ENCODE data around the gene HLF.
A peak's percentile ranks its signal among the peaks of the same experiment; 100 is the strongest.

HLF gene

GRCh38 chr17:55292094-55292493, 27.3 kb downstream of the HLF start:
- DNase-seq, result no peak

GRCh38 chr17:55294042-55294751, 29.4 kb downstream of the HLF start:
- DNase-seq, result peak; percentile 65

GRCh38 chr17:55295411-55296170, 30.8 kb downstream of the HLF start:
- peak; percentile 37 for DNase-seq

DNA sequence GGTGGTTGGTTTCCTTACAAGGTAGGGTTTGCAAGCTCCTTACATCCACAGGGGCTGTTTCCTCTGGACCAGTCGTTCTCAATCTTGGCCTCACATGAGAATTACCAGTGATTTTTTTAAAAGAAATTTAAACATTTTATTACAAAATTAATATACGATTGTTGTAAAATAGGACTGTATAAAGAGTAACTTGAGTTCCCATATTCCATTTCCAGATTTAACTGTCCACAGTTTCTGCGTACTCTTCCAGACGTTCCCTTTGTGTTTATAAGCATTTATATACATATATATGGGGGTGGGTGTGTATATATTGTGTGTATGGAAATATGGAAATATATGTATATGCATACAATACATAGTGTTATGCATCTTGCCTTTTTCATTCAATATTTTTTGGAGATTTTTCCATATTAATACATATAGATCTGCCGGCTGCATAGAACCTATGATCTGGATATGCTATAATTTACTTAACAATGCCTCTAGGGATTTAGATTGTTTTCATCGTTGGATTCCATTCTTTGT, 31.5 kb downstream of the HLF start:
- no peak for DNase-seq

GRCh38 chr17:55296699-55297098, 31.9 kb downstream of the HLF start:
- no peak for DNase-seq

DNA sequence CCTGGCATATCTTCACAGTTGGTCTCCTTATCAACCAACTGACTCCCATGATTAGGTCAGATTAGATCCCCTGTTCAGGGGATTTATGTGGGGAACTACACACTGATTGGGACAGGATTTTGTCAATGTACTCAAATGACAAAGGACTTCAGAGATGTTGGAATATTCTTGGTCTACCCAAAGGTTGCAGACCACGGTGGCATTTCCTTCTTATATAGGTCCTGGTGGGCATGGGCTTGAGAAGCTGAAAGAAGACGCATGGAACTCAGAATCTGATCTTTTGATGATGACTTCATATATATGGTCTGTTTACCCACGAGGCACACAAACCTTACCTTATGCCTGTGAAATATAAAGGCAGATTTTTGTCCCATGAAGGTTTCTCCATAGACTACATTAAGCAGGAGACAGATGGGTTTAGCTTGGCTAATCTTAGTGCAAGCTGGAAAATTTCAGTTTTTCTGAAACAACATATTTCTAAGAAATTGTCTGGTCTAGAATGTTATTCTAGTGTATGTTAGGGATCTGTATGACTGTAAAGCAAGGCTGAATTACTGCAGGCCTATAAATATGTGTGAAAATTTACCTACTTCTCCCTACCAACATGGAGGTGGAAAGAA, 33.5 kb downstream of the HLF start:
- no peak for DNase-seq

DNA sequence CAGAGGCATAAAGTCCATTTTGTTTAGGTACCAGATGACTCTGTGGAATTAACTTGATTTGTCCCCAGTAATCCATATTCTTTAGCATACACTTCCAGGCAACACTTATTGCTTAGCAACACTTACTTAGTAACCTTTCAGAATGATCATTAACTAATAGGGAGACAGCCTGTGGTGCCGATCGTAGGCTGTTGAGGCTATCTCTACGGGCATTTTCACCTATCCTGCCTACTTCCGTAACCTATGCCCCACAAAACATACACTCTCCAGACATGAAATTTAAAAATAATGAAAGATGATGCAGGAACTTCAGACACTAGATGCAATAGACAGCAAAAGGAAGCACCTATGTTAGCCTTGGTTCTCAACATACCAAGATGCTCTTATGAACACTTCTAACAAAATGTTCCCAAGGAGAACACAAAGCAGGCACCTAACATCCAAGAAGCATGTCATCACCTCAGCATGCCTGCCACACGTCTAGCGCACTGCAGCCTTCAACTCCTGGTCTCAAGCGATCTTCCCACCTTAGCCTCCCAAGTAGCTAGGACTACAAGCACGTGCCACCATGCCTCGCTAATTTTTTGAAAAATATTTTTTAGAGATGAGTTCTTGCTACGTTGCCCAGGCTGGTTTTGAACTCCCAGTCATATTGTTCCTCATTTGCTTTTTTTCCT, 34.5 kb downstream of the HLF start:
- no peak for DNase-seq

- no peak for DNase-seq
Observed at GRCh38 chr17:55299890-55300289, 35.1 kb downstream of the HLF start.

- no peak for DNase-seq
Observed at GRCh38 chr17:55300479-55301290, 35.9 kb downstream of the HLF start.

DNA sequence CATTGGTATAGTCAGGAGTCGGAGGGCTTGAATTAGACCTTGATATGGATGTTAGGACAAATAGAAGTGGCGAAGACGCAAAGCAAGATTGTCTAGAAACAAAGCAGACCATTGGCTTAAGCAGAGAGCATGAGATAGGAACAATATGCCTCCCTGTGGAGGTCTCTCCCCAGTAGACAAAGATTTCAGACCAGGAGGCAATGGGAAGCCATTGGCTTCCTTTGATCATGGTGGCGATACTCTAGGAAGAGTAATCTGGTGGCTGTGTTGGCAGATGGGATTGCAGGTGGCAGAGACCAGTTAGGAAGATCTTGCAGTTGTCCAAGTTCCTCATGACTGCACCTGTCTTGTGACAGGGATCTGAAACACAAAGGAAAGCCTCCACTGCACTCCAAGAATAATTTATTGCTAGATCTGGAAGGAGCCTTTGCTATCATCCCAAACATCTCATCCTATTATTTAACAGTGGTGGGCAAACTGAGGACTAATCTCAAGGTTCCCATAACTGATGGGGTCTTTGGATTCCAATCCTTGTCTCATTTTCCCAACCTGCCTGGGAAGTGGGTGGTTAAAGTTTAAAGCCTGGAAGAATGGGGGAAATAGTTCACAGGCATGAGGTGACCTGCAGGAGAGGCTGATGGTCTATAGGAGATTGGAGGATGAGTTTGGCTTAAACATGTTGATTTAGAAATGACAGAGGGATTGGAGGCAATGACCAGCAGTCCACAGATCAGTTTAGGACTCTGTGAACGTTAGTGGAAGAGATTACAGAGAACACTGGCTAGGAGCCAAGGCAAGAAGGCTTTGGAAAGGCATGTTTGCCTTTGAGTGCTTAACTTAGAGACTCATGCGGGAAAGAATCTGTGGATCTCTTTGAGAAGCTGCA, 37.0 kb downstream of the HLF start:
- no peak for DNase-seq

GRCh38 chr17:55302407-55302787, 37.6 kb downstream of the HLF start:
- DNase-seq, result no peak

- DNase-seq, result no peak
Observed at GRCh38 chr17:55303008-55303493, 38.3 kb downstream of the HLF start.

GRCh38 chr17:55303701-55304145, 39.0 kb downstream of the HLF start:
- DNase-seq, result no peak

DNA sequence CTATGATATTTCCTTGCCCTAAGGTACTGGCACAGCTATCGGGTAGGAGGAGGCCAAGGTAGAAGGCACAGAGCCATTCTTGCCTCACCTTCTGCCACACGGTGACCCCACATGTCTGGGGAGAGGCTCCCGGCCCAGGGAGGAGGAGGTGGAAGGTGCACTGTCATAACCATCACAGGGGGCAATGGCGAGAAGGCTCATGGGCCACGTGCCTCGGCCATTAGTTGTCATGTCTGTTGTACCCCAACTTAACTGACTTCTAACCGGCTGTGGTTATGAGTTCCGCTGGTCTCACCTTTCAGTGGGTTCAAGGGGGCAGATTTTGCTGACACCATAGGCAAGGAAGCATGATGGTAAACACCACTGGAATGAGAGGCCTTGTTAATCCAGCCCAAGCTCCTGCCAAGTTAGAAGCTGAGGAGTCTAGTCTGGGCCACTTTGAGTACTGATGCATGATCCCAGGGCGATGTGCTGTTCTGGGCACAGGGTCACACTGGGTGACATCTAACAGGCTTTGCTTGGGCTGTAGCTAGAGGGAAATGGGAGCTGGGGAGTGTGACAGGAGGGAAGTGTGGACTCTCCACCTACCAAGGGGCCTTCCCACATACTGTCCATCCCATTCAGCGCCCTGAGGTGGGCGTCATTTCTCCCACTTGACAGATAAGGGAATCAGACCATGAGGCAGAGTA, 39.6 kb downstream of the HLF start:
- no peak for DNase-seq

DNA sequence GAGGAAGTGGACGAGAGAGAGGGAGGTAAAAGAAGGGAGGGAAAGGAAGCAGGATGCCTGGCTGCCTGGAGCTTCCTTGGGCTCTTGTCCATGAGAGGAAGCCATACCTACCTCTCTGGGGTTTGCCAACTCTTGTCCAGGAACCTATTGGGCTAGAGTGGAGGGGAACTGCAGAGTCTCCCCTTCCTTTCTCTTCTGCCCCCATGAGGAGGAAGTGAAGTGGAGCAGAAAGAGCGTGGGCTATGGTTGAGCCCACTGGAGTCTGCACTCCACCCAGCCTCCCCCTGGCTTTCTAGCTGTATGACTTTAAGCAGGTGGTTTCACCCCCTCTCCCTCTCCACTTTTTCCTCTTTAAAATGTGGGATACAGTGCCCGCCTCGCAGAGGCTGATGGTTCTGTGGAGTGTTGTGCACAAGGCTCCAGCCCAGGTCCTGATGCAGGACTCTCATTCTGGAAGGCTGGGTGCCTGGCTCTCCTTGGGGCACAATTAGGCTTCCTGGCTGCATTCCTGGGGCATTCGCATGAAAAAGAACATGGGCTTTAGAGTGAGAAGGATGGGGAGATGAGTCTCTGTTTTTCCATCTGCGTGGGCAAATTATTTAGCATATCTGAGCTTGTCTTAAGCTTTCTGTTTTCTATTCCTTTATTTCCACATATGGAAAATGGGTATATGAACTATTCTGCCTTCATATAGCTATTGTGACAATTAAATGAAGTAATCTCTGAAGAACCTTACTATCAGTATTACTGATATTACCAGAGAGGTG, 40.7 kb downstream of the HLF start:
- DNase-seq, result no peak

- DNase-seq, result no peak
Observed at GRCh38 chr17:55307879-55308278, 43.1 kb downstream of the HLF start.

DNA sequence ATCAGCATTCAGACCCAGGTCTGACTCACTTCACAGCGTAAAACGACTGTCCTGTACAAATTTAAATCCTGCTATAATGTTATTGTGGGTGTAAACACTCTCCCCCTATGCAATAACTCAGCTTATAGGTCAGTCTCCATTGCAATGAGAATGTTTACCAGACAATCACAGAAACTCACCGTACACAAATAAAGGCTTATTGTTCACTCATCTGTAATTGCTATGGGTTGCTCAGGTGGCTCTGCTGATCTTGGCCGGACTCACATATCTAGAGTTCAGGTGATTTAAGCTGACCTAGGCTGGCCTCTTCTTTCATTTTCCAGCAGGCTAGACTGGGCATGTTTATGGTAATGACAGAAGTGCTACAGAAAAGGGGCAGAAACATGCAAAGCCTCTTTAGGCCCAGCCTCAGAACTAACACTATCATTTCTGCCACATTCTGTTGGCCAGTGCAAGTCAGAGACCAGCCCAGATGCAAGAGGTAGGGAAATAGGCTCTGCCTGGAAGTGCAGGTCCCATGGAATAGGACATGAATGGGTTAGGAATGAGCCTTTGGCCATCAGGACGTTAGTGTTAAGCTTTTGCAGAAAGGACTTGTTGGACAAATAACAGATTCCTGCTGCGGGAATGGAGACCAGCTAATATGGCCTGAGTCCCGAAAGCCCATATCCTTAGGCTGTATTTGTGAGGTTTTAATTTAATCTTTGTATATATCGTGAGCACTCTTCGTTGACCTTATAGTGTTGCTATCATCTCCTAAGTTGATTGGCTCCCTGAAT, 44.0 kb downstream of the HLF start:
- DNase-seq, result no peak

GRCh38 chr17:55311767-55312375, 47.1 kb downstream of the HLF start:
- DNase-seq, result no peak
